ENCODE measurements around the gene FAAP24.
A peak's percentile ranks its signal among the peaks of the same experiment; 100 is the strongest.
"Not testable (repeated sequence)": the region's sequence is repeated elsewhere in the genome, so short reads cannot be mapped to it uniquely, and the experiment has no call there.

Gene FAAP24, protein sequence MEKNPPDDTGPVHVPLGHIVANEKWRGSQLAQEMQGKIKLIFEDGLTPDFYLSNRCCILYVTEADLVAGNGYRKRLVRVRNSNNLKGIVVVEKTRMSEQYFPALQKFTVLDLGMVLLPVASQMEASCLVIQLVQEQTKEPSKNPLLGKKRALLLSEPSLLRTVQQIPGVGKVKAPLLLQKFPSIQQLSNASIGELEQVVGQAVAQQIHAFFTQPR

DNA sequence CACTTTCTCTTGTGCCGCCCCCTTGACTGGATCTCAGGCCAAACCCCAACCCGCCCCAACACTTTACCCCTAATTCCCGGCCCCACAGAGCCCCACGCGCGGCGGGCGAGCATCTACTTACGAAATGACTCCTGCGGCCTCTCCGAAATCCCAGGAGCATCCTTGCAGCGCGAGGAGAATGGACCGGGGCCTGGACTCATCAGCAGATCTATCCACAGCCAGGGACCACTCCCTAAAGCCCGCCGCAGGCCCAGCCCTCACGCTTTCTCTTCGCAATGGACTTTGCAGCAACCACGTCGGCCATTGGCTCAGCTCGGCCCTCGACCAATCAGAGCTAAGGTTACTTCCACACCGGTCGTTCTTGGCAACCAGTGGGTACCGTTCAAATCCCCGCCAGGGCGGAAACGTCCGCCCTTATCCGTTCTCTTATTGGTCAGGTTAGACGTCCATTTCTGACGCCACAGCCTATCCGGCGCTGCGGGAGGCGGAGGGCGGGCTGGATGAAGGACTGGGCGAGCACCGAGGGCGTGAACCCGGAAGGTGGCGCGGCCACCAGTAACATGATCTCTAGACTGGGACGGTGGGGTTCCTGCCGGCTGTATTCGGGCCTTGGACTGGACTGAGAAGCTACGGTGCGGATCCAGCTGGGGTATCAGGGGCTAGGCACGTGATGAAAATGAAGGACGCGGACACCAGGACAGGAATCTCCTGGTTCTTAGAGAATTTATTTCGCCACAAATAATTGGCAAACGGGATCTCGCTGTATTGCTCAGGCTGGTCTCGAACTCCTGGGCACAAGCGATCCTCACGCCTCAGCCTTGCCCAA lies at the start of gene FAAP24, which contains the start of gene CEP89:
Gene FAAP24 (plus strand): TSS at position 528 of the 826 bp plus-strand sequence. CDS start 955 bp downstream, outside the sequence.
Gene CEP89 (minus strand): TSS at position 244 of the 826 bp plus-strand sequence. CDS start 84 bp downstream, at position 160.
- DNase-seq = peak; percentile 99

DNA sequence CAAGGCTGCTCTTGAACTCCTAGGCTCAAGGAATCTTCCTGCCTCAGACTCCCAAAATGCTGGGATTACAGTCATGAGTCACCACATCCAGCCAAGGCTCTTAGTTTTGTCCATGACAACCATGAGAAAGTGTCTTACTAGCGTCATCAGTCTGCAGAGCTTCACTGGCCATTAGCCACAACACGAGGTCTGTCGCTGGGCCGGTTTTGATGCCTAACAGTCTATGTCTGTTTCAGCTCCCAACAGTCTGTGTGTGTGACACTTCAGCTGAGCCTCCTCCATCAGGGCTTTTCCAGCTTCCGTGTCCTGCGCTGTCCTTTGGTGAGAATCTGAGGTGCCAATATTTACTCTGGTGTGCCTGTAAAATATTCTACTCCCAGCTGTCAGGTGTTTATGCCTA lies 47.8 kb upstream of the FAAP24 start:
- no peak for DNase-seq

DNA sequence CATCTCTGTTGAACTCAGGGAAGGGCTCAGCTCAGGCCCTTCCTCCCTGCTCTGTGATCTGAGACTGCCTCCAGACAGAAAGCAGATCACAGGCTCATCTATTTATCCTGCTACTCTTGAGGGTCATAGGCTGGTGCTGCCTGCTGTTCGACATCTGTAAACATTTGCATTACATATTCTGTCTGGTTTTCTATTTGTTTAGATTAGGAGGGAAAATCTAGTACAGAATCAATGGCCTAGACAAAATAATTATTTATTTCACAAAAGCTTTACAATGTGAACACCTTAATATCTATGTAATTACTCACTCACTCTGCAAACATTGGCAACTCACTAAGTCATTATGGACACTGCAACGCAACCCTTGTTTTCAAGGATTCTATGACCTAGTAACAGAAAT lies 43.2 kb upstream of the FAAP24 start:
- DNase-seq = no peak

DNA sequence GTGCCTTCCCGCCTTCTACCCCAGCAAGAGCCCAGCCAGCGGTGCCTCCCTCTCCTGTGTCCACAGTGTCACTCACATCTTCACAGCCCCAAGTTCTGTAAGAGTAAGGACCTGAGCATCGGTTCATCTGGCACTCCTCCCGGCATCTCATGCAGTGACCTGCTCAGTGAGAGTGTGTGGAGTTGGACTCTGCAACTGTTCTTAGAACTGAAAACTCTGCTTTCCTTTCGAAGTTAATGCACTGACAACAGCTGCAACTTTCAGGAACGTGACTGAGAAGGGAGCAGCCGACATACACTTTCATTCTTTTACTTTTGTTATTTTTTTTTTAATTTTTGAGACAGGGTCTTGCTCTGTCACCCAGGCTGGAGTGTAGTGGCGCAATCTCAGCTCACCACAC lies 41.5 kb upstream of the FAAP24 start:
- DNase-seq = no peak

DNA sequence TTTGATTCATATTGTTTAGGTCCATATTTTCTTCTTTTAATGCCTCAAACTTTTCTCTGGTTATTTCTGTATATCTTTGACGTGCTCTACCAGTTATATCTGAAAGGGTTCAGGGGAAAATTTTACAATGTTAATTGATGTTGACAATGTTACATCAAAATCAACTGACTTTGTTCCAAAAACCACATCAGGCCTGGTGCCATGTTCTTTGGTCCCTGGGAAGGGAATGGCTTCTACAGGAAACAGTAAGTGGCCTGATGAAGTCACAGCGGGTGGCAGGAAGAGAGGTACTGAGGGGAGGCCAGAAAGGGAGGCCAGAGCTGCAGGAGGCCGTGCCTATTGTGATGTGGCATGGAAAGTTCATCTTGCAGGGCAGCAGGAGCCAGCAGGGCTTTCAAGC lies 38.5 kb upstream of the FAAP24 start:
- no peak for DNase-seq

DNA sequence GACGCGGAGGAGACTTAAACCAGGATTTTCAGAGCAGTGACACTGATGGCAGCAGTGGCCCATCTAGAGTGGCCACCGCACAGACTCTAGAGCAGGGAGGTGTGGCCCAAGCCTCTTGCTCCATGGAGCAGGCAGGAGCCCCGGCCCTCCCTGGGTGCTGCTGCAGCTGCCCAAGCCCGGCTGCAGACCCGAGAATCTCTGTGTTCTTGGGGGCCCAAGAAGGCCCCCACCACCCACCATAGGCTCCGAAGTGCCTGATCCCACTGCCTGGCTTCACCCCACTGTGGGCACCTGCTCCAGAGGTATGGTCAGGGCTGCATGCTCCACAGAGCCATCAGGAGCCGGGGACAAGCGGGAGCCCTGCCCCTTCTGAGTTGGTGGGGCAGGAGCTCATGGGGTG lies 36.4 kb upstream of the FAAP24 start:
- DNase-seq = no peak

DNA sequence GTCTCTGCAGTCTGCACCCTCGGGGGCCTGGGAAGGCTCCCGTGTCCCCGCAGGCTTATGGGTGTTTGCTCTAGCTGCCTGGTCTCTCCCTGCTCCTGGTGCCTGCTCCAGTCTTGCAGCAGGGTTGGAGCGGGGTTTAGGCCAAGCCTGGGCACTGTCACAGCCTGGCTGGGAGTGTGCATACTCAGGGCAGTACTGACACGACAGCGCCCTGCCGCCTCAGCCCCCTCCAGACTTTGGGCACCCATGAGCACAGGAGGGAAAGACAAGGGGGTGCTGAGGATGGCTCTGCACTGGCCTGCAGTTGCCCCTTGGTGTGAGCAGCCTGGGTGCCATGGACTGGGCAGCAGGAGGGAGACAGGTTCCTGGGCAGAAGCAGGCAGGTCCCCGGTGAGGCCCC lies 36.0 kb upstream of the FAAP24 start:
- no peak for DNase-seq

DNA sequence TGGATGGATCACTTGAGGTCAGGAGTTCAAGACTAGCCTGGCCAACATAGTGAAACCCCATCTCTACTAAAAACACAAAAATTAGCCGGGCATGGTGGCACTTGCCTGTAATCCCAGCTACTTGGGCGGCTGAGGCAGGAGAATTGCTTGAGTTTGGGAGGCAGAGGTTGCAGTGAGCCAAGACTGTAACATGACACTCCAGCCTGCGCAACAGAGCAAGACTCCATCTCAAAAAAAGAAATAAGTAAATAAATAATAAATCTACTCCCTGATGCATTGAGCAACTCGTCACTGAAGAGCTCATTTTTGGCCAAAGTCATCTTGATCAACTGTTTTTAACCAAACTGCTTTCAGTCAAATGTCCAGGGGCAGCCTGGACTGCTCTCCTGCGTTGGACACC lies 30.8 kb upstream of the FAAP24 start:
- DNase-seq = not testable (repeated sequence)

DNA sequence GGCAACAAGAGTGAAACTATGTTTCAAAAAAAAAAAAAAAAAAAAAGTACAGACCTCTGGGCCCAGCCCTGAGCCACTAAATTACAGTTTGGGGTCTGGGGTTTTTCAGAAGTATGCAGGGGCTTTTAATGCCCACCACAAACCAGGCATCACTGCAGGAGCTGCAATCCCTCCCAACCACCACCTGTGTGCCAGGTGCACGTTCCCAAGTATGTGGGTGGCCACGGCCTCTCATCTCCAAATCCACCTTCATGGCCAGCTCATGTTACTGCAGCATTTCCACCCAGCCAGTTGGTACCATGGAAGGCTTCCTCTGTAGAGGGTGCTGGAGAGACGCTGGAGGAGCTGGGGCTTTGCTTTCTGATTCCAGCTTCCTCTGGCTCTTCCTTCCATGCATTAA lies 26.8 kb upstream of the FAAP24 start:
- no peak for DNase-seq

DNA sequence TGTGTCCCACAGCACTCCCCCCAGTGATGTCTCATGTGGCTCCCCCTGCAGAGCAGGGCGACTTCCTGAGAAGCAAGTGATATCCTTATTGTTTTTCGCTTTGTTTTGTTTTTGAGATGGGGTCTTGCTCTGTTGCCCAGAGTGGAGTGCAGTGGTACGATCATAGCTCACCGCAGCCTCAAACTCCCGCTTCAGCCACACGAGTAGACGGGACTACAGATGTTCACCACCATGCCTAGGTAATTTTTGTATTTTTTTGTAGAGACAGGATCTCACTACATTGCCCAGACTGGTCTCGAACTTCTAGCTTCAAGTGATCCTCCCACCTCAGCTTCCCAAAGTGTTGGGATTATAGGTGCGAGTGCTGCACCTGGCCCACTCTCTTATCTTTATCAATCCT lies 5.3 kb upstream of the FAAP24 start:
- DNase-seq = no peak

DNA sequence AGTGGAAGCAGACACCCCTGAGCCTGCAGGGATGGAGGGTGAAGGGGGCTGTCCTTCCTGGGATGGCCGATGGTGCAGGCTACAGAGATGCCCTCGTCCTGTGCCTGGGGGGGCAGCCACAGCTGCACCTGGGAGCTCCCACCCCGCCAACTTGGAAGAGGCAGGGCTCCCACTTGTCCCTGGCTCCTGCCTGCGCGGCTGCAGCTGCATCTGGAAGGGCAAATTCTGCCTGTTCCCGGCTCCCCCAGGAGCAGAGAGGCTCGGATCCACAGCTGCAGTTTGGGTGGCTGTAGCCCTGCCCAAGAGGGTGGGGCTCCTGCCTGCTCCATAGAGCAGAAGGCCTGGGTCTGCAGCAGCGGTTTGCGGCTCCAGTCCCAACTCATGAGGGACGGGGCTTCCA lies 2.5 kb upstream of the FAAP24 start:
- no peak for DNase-seq

DNA sequence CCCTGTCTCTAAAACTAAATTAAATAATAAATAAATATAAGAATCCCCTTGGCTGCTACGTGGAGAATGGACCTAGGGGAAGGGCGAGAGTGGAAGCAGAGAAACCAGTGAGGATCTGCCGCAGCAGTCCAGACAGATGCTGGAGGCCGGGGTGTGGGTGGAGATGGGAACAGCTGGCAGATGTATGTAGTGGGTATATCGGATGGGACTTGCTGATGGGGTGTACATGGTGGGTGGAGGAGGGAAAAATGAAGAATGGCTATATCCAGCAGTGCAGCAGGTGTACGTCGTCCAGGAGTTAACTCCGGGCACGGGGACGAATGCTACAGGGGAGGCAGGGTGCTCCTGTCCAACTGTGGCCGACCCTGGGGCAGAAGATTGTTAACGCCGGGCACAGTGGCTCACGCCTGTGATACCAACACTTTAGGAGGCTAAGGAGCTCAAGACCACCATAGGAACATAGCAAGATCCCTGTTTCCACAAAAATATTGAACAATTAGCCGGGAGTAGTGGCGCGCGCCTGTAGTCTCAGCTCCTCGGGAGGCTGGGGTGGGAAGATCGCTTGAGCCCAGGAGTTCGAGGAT lies 938 bp upstream of the FAAP24 start:
- DNase-seq = peak in 1 of 2 experiments; percentile 21

DNA sequence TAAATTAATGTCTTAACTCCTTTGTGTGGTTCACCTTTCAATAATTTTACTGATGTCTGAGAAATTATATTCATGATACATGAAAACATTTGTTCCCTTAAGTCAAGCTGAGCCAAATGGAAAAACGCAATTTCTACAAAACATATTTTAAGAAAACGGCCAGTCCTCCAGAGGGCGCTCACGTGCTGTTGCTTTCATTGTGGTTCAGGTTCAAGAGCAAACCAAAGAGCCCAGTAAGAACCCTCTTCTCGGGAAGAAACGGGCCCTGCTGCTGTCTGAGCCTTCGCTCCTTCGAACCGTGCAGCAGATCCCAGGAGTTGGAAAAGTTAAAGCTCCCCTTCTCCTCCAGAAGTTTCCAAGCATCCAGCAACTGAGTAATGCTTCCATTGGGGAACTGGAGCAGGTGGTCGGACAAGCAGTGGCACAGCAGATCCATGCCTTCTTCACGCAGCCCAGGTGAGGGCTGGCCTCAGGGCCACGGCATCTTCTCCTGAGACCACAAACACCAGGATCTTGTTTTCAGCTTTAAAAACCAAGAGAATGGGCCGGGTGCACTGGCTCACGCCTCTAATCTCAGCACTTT lies 4.3 kb downstream of the FAAP24 start:
- DNase-seq = peak; percentile 84 to 86

DNA sequence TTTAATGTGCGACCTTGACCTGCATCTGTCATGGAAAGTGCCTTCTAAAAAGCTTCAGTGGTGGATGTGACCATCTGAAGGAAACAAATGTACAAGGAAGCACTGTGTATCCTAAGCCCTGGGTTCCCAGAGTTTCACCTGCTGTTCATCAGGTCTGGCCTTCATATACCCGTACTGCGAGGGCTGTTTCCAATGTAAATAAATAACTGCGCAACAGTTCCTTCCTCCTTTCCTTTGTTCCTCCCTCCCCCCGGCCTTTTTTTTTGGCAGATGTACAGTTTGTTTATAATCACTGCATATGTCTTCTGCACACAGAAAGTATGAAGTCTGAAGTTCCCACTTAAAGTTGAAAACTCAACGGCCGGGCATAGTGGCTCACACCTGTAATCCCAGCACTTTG lies 5.2 kb downstream of the FAAP24 start:
- no peak for DNase-seq

DNA sequence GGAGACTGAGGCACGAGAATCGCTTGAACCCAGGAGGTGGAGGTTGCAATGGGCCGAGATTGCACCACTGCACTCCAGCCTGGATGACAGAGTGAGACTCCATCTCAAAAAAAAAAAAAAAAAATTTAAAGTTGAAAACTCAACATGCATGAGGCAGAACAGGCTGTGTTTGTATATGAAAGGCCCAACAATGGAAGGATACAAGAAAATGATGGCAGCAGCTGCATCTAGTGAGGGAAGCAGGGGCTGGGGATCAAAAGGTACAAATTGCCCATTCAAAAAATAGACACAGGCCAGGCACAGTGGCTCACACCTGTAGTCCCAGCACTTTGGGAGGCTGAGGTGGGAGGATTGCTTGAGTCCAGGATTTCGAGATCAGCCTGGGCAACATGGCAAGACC lies 5.8 kb downstream of the FAAP24 start:
- DNase-seq = not testable (repeated sequence)

DNA sequence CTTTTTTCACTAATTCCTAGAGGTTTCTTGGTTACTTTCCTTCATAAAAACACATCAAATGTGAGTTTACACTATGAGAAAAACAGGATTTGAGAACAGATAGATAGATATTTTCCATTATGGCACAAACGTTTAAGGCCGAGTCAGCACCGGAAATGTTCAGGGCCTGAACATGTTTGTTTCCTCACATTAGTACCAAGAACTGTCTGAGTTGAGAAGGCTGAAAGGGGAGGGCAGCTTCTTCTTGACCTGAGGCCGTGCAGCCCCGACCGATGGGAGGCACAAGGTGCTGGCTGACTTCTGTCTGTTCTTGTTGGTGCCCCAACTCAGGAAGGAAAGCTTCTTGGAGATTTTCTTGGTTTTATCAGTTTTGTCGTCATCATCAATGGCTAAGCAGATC lies 7.8 kb downstream of the FAAP24 start:
- DNase-seq = not testable (repeated sequence)

DNA sequence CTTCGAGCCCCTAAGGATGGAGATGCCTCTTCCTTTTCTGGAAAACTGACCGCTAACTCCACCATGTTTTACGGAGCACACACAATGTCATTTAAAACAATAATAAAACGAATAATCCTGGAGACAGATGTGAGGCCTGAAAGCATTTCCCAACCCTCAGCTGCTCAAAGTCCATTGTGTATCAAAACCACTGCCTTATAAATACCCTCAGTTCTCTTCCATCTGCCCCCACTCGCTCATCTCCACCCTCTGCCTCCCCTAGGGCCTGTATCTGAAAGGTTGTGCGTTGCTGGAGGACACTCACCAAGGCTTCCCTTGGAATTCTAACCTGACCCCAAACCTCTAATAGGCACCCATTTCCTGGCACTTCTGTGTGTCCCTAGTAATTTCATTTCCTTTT lies 10.4 kb downstream of the FAAP24 start:
- DNase-seq = not testable (repeated sequence)

DNA sequence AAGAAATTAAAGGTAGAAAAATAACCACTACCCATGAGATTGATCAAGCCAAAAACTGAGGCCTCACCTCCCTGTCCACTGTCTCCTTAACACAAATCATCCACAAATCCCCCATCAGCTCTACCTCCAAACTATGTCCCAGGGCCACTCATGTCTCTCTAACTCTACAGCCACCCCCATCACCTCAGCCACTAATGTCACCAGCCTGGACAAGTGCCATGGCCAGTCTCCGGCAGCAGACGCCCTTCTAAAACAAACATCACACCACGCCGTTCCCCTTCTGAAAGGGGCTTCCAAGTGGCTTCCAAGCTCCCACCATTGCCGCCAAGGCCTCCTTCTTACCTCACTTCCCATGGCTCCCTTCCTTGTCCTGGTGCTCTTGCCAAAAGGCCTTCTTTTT lies 16.2 kb downstream of the FAAP24 start:
- DNase-seq = not testable (repeated sequence)

DNA sequence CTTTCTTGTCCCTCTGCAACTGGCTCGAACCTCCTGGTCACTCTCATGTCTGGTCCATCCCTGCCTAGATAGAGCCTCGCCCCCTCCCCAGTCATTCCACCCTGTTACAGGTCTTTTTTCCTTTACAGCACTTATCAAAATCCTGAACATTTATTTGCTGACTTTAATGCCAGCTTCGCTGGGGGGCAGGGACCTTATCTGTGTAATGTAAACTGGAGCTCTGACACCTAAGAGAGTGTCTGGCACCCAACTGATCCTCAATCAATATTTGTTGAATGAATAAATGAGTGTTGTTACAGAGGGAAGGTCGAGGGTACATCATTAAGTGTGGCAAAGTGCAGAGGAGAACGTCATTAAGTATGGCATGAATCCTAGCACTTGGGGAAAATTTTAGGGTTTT lies 16.7 kb downstream of the FAAP24 start:
- no peak for DNase-seq

DNA sequence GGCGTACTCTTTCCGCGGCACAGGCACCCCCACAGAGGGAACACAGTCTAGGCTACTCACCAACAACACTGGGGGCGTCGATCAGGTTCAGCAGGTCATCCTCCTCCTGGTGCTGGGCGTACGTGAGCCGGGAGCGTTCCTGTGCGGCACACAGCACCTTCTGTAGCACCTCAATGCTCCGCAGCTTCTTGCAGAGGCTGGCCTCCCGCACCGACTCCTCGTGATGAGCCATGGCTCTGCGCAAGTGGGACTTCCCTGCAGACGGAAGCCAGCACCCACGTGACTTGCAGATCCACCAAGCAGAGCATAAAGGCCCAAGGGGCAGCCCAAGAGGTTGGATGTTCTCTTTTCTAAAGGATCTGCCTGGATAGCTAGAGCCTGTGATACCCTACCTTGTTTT lies 23.9 kb downstream of the FAAP24 start:
- not testable (repeated sequence) for DNase-seq

DNA sequence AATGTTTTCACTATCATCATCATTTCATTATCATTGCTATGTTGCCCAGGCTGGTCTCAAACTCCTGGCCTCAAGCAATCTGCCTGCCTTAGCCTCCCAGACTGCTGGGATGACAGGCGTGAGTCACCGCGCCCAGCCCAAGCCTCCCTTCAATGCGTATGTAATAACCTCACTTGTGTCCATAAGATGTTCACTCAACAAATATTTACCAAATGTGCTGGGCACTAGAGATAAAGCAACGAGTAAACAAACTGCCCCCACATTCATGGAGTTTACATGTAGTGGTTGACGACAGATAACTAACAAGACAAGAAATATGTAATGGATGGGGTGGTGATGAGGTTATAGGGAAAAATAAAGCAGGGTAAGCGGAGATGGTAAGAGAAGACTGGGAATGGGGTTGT lies 25.0 kb downstream of the FAAP24 start:
- DNase-seq = not testable (repeated sequence)

DNA sequence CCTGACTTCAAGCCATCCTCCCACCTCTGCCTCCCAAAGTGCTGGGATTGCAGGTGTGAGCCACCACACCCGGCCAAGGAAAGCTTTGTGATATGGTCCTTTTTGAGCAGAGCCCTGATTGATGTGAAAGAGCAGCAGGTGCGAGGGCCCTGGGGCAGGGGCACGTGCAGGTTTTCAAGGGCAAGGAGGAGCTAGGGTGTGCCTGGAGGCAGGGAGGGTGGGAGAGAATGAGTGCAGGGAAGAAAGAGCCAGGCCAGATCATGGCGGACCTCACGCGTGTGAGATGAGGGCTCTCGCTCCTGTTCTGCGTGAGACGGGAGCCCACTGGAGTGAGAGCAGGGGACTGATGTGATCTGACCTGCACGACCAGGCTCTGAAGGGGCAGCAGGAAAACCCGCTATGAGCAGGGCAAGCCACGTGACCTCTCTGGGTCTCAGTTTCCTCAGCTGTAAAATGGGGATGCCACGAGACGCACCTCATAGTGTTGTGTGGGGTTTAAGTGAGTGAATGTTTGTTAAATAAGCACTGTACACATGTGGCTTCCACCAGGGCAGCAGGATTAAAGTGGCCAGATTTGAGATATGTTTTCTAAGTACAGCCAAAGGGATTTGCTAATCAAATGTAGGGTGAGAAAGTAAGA lies 25.8 kb downstream of the FAAP24 start:
- DNase-seq = no peak

DNA sequence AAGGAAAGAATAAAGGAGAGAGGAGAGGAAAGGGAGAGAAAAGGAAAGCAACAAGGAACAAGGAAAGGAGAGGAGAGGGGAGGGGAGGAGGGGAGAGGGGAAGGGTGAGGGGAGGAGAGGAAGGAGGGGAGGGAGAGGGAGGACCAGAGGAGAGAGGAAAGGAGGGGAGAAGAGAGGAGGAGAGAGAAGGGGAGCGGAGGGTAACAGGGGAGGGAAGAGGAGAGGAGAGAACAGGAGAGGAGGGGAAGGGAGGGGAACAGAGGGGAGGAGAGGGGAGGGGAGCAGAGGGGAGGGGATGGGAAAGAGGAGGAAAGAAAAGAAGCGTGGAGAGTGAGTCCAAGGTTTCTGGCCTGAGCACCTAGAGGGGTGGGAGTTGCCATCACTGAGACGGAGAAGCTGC lies 26.7 kb downstream of the FAAP24 start:
- no peak for DNase-seq
